ENCODE data around the gene GPR3.

DNA sequence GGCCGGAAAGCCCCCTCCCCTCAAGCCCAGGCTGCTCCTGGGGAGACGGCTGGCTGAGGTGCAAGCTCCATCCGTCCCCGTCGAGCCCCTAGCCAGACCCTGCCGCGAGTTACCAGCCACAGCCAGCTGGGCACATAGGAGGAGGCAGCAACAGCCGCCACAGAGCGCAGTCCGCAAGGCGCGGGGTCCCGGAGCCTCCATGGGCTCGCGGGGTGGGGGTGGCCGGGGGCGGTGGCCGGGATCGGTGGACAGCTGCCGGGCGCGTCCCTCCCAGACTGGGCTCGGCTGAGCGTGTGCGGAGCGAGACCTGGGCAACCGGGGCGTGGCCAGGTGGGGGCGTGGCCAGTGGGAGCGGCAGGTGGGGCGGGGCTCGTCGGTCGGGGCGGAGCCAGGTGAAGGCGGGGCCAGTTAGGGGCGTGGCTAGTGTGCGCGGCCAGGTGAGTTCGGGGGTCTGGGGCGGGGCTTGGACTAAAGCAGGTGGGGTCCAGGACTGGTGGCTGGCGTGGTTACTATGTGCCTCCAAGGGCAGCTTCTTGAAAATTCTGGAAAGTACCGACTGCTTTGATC is 9.3 kb upstream of the GPR3 start, which contains the start of gene CD164L2:
- TF ChIP-seq, protein P1, sequence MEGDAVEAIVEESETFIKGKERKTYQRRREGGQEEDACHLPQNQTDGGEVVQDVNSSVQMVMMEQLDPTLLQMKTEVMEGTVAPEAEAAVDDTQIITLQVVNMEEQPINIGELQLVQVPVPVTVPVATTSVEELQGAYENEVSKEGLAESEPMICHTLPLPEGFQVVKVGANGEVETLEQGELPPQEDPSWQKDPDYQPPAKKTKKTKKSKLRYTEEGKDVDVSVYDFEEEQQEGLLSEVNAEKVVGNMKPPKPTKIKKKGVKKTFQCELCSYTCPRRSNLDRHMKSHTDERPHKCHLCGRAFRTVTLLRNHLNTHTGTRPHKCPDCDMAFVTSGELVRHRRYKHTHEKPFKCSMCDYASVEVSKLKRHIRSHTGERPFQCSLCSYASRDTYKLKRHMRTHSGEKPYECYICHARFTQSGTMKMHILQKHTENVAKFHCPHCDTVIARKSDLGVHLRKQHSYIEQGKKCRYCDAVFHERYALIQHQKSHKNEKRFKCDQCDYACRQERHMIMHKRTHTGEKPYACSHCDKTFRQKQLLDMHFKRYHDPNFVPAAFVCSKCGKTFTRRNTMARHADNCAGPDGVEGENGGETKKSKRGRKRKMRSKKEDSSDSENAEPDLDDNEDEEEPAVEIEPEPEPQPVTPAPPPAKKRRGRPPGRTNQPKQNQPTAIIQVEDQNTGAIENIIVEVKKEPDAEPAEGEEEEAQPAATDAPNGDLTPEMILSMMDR (IDR thresholded peaks at IDR 0.05) = no peak
- no peak for TF ChIP-seq EP300 (IDR thresholded peaks at IDR 0.05)

Measured in esophagus muscularis mucosa (tissue), 3 donors.